ENCODE data around the gene TRMT2A.

TRMT2A gene

GRCh38 chr22:20092477-20092854 lies 24.6 kb downstream of the TRMT2A start:
- TF ChIP-seq TAF1 (IDR thresholded peaks at IDR 0.05; ENCODE audit: borderline replicate concordance, insufficient read depth, low read length): no peak
- TF ChIP-seq FOXP2 (optimal IDR thresholded peaks at IDR 0.05; ENCODE audit: borderline replicate concordance, extremely low read depth, extremely low read length, insufficient read depth): no peak
- TF ChIP-seq SIN3A (IDR thresholded peaks at IDR 0.05; ENCODE audit: borderline replicate concordance, insufficient read depth, low read length): no peak
- no peak for TF ChIP-seq REST (IDR thresholded peaks at IDR 0.05; ENCODE audit: insufficient read depth in 1 of 2, low read depth in 2 of 2, low read length in 2 of 2)
- no peak for TF ChIP-seq POLR2AphosphoS5 (IDR thresholded peaks at IDR 0.05; ENCODE audit: low read depth, low read length)

GRCh38 chr22:20091690-20092476 lies 25.1 kb downstream of the TRMT2A start:
- no peak for TF ChIP-seq POLR2AphosphoS5 (IDR thresholded peaks at IDR 0.05; ENCODE audit: low read depth, low read length)
- TF ChIP-seq FOXP2 (optimal IDR thresholded peaks at IDR 0.05; ENCODE audit: borderline replicate concordance, extremely low read depth, extremely low read length, insufficient read depth): no peak
- no peak for TF ChIP-seq TAF1 (IDR thresholded peaks at IDR 0.05; ENCODE audit: borderline replicate concordance, insufficient read depth, low read length)
- TF ChIP-seq SIN3A (IDR thresholded peaks at IDR 0.05; ENCODE audit: borderline replicate concordance, insufficient read depth, low read length): no peak
- TF ChIP-seq REST (IDR thresholded peaks at IDR 0.05; ENCODE audit: insufficient read depth in 1 of 2, low read depth in 2 of 2, low read length in 2 of 2): no peak

GRCh38 chr22:20090730-20091240 lies 26.2 kb downstream of the TRMT2A start:
- no peak for TF ChIP-seq FOXP2 (optimal IDR thresholded peaks at IDR 0.05; ENCODE audit: borderline replicate concordance, extremely low read depth, extremely low read length, insufficient read depth)
- TF ChIP-seq SIN3A (IDR thresholded peaks at IDR 0.05; ENCODE audit: borderline replicate concordance, insufficient read depth, low read length): no peak

GRCh38 chr22:20089977-20090729 lies 26.9 kb downstream of the TRMT2A start:
- TF ChIP-seq TAF1 (IDR thresholded peaks at IDR 0.05; ENCODE audit: borderline replicate concordance, insufficient read depth, low read length) (no peak), REST (IDR thresholded peaks at IDR 0.05; ENCODE audit: insufficient read depth in 1 of 2, low read depth in 2 of 2, low read length in 2 of 2) (no peak), SIN3A (IDR thresholded peaks at IDR 0.05; ENCODE audit: borderline replicate concordance, insufficient read depth, low read length) (no peak), FOXP2 (optimal IDR thresholded peaks at IDR 0.05; ENCODE audit: borderline replicate concordance, extremely low read depth, extremely low read length, insufficient read depth) (no peak), POLR2AphosphoS5 (IDR thresholded peaks at IDR 0.05; ENCODE audit: low read depth, low read length) (no peak)

- TF ChIP-seq POLR2AphosphoS5 (IDR thresholded peaks at IDR 0.05; ENCODE audit: low read depth, low read length) (no peak; the same call in 1 of the 2 replicates), SIN3A (IDR thresholded peaks at IDR 0.05; ENCODE audit: borderline replicate concordance, insufficient read depth, low read length) (no peak), TAF1 (IDR thresholded peaks at IDR 0.05; ENCODE audit: borderline replicate concordance, insufficient read depth, low read length) (no peak), FOXP2 (optimal IDR thresholded peaks at IDR 0.05; ENCODE audit: borderline replicate concordance, extremely low read depth, extremely low read length, insufficient read depth) (no peak), REST (IDR thresholded peaks at IDR 0.05; ENCODE audit: insufficient read depth in 1 of 2, low read depth in 2 of 2, low read length in 2 of 2) (no peak)
These were observed 27.6 kb downstream of the TRMT2A start for GRCh38 chr22:20089226-20089976.
